HG03520 (cell line): ENCODE measurements around the gene LMO3.
"Not testable (repeated sequence)": the region's sequence is repeated elsewhere in the genome, so short reads cannot be mapped to it uniquely, and the experiment has no call there.

ENCODE experiments used
- ATAC-seq: cut with Tn5 transposase; IDR thresholded peaks from one replicate; pipeline ENCODE4 v1.9.1; 2021; ENCODE audit warnings: mild to moderate bottlenecking, moderate library complexity; ENCODE audit not compliant: unreplicated experiment

Gene LMO3

GRCh38 chr12:16553457-16553856 lies 52.5 kb downstream of the LMO3 start:
- ATAC-seq = no peak

DNA sequence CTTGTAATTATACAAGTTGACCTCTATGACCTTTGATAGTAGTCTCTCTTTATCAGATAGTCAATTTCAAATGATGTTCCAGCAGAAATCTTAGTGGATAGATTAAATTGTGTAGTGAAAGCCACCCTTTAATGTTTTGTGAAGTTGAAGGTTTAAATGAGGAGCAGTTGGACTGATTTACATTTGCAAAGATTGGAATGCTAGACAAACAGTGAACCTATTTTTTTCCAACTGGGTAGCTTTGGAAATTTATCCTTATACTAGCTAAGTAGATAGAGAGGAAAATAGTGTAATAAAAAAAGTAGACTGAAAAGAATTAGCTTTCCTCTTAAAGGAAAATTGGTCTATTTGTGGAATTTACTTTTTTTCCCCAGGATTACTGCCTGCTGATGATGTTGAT lies 53.7 kb downstream of the LMO3 start:
- ATAC-seq = no peak

DNA sequence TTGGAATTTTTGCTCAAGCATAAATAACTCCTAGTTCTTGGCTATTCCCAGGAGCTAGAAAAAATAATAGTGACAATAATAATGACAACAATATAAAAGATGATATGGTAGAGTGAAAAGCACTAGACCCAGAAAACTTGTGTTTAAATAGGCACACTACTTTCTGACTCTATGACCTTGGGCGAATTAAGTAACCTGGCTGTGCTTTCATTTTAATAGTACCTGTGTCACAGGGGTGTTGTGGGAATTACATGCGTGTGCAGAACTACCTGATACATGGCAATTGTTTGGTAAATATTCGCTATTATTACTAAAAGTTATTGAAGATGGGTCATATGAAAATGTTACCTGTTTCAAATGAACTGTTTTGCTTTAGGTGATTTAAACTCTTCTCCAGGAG lies 60.1 kb downstream of the LMO3 start:
- ATAC-seq = no peak

GRCh38 chr12:16542586-16542985 lies 63.4 kb downstream of the LMO3 start:
- ATAC-seq = no peak

- ATAC-seq = not testable (repeated sequence)
Measured at GRCh38 chr12:16537652-16538051, 68.3 kb downstream of the LMO3 start.

GRCh38 chr12:16531621-16532020 lies 74.3 kb downstream of the LMO3 start:
- no peak for ATAC-seq

DNA sequence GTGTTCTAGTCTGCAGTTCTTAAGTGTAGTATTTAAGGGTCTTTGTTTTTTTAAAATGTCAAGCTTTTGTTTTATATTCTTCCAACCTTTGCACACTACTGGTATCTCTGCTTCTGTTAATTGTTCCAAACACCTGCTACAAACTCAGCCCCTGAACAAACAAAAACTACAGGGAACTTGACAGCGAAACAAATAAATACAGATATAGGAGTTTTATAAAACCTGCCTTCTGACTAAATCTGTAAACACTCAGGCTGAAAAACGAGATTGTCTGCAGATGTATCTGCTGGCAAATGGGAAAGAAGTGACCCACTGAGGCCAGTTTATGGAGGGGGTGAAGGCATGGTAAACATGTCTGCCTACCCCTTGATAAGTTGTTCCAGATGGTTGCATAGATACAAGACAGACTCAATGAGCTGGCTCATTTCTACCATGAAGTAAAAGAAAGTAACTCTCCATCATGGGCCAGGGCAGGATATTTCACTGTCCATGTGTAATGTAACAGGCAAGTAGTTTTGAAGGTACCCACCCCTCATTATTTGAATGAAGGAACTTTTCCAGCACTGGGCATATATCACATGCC lies 75.6 kb downstream of the LMO3 start:
- no peak for ATAC-seq

DNA sequence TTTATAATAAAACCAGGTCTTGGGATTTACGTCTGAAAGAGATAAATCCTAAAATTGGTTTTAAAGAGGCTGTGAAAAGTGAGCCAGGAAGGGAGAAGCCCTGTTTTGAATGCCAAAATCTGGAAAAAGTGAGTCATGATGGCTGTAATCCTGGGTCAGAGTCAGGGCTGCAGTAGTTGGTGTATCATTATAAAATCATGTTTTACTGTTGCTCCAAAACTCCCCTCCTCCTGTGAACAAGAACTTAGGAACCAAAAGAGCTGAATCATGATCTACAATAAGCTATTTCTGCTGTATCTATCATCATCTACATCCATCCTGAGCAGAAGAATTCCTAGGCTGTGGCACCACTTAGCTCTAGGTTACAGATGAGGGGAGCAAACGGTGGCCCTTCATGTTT lies 79.3 kb downstream of the LMO3 start:
- ATAC-seq = no peak

- no peak for ATAC-seq
Measured at GRCh38 chr12:16524378-16524777, 81.6 kb downstream of the LMO3 start.

- ATAC-seq = no peak
Measured at GRCh38 chr12:16523951-16524331, 82.0 kb downstream of the LMO3 start.

DNA sequence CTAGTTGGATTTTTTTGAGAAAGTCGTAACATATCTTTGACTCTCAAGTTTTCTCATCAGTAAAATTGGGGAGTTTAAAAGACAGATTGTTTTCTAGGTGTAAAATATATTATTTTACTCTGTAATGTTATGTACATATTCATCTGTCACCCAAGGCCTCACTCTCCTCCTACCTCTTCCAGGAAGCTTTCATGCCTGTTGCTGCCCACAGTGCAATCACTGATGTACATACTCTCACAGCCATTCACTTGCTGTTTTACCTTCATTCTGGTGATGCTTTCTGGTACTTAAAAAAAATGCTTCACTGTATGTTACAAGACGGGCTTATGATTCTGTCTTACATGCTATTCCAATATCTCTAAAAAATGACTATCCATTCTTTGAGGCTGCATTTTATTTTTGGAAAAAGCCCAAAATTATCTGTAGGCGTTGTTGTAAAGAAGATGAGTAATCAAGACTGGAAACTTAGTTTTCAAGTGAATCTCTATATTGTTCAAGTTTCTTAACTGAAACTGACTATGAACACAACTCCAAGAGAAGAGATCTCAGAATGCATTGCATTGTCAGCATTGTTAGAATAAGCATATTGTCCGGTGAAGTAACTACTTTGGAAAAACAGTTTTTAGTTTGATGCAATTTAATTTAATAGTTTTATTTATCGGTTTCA lies 82.5 kb downstream of the LMO3 start:
- ATAC-seq = no peak

DNA sequence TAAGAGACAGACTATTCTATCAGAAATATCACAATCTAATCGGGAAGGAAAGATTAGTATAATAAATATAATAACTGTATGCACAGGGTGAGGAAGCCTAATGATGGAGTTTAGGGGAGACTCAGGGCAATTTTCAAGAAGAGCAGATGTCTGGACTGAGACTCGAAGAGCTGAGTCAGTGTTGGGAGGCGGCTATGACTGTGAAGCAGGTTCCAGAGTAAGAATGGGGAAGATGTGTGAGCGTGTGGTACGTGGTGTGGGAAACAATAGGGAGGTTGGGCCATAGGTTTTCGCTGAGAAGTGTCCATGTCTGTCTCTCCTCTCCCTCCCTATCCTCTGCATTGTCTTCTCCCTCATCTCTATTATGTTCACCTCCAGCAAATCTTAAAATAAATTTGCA lies 85.6 kb downstream of the LMO3 start:
- ATAC-seq = no peak

DNA sequence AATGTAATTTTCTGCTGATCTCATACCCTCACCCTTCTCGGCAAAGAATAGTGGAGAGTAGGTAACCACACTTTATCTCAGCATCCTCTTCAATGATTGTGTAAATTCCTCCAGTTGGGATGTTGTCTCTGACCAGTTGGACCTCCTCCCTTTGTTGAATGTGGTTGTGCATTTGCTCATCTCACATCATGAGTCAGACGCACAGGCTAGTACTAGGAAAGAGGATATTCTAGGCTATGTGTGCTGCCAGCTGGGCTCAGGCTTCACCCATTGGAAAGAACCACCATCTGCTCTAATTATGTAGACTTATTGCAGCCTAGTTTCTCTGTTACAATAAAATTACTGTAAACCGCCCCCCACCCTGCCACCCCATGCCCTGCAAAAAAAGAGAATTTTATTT lies 90.3 kb downstream of the LMO3 start:
- no peak for ATAC-seq

DNA sequence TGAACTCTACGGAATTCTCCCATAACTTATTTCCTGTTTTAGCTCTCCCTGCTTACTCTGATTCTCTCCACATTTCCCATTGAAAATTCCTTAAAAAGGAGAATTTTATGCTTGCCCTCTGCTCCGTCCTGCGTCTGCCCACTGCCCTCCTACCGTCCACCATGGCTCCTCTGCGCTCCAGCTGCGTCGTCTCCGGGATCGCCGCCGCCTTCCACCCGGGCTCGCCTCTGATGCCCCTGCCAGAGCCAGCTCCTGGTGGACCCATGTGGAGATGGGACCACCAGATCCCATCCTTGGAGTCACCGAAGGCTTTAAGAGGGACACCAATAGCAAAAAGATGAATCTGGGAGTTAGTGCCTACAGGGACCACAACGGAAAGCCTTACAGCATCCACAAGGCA lies 92.7 kb downstream of the LMO3 start:
- ATAC-seq = no peak

GRCh38 chr12:16509411-16509810 lies 96.6 kb downstream of the LMO3 start:
- no peak for ATAC-seq

GRCh38 chr12:16506394-16506793 lies 99.6 kb downstream of the LMO3 start:
- ATAC-seq = no peak

DNA sequence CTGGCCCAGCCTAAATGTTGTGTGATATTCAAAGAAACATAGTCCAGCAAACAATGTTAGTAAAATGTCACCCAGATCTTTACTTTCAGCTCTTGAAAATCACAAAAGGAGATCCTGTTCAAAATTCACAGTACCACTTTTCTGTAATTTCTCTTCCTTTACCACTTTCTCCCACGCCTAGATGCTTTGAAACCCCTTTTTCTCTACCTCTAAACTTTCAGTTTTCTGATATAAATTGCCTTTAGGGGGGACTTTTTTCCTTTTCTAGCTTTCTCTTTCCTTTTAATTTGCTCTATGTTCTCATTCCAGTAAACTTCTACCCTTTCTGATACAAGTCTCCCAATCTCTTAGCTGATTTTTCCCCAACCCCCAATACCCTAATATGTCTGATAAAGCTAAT lies 101.8 kb downstream of the LMO3 start:
- no peak for ATAC-seq

DNA sequence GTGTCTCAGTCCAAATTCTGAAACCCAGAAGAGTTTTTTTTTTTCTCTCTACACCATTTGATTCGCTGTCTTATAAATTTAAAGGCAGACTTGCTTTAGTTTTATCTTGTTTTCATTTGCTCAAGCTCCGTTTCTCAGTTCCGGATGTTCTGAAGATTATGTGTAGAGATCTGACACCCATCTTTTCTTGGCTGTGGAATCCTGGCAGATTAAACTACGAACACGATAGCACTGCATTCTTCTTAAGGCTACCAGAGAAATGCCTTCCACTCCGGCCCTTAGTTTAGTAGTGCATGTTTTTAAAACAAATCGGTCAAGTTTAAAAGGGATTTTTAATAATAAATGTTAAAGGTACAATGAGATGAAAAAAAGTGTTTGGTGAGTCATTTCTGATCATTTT lies 106.4 kb downstream of the LMO3 start:
- no peak for ATAC-seq
